Non-pigmented ciliary epithelial cell (primary cell): ENCODE measurements around the gene NEDD4L.
"Not testable (repeated sequence)": the region's sequence is repeated elsewhere in the genome, so short reads cannot be mapped to it uniquely, and the experiment has no call there.

Source experiments
- DNase-seq: peaks from one replicate; pipeline ENCODE4 v3.0.0-alpha.2; 2010; ENCODE audit warnings: low read depth

NEDD4L gene

GRCh38 chr18:58026857-58027256, 17.2 kb upstream of the NEDD4L start:
- DNase-seq: no peak

- DNase-seq: no peak
These were observed 16.7 kb upstream of the NEDD4L start for GRCh38 chr18:58027341-58027740.

GRCh38 chr18:58028109-58028784, 15.8 kb upstream of the NEDD4L start:
- DNase-seq: no peak

GRCh38 chr18:58032233-58032632, 11.8 kb upstream of the NEDD4L start:
- DNase-seq: no peak

- no peak for DNase-seq
These were observed 10.8 kb upstream of the NEDD4L start for GRCh38 chr18:58033216-58033615.

- no peak for DNase-seq
These were observed 9.7 kb upstream of the NEDD4L start for GRCh38 chr18:58034370-58034769.

GRCh38 chr18:58037163-58037562, 6.9 kb upstream of the NEDD4L start:
- no peak for DNase-seq

GRCh38 chr18:58038063-58038462, 6.0 kb upstream of the NEDD4L start:
- DNase-seq: no peak

GRCh38 chr18:58041633-58042032, 2.4 kb upstream of the NEDD4L start:
- DNase-seq: no peak

GRCh38 chr18:58042826-58043490, 1.1 kb upstream of the NEDD4L start:
- no peak for DNase-seq

GRCh38 chr18:58044370-58045241, 580 bp downstream of the NEDD4L start:
- DNase-seq: no peak

- DNase-seq: no peak
These were observed 1.4 kb downstream of the NEDD4L start for GRCh38 chr18:58045242-58046092.

GRCh38 chr18:58046093-58046793, 2.2 kb downstream of the NEDD4L start:
- no peak for DNase-seq

- no peak for DNase-seq
These were observed 2.9 kb downstream of the NEDD4L start for GRCh38 chr18:58046794-58047555.

- DNase-seq: no peak
These were observed 3.5 kb downstream of the NEDD4L start for GRCh38 chr18:58047556-58047882.

- no peak for DNase-seq
These were observed 4.1 kb downstream of the NEDD4L start for GRCh38 chr18:58048081-58048642.

GRCh38 chr18:58049000-58049688, 5.1 kb downstream of the NEDD4L start:
- no peak for DNase-seq

- not testable (repeated sequence) for DNase-seq
These were observed 6.9 kb downstream of the NEDD4L start for GRCh38 chr18:58050963-58051362.

- no peak for DNase-seq
These were observed 7.9 kb downstream of the NEDD4L start for GRCh38 chr18:58051765-58052460.
